Brain microvascular endothelial cell (primary cell): ENCODE data around the gene TMC5.
"Not testable (repeated sequence)": the region's sequence is repeated elsewhere in the genome, so short reads cannot be mapped to it uniquely, and the experiment has no call there.

ENCODE experiments used
- DNase-seq: peaks from one replicate; pipeline ENCODE4 v3.0.0-alpha.2; 2020
- H3K27ac ChIP-seq: fragments of 250-450 bp; sonication (Bioruptor Pico); 2 replicates; pipeline ENCODE4 v1.5.1; 2020; ENCODE audit warnings: mild to moderate bottlenecking, moderate library complexity
- H3K27me3 ChIP-seq: fragments of 250-450 bp; sonication (Bioruptor Pico); replicated peaks from 2 replicates; pipeline ENCODE4 v1.5.1; 2020; ENCODE audit warnings: mild to moderate bottlenecking
- H3K36me3 ChIP-seq: fragments of 250-450 bp; sonication (Bioruptor Pico); replicated peaks from 2 replicates; pipeline ENCODE4 v1.5.1; 2020; ENCODE audit warnings: mild to moderate bottlenecking
- H3K4me3 ChIP-seq: 2 replicates; pipeline ENCODE4 v1.5.1; 2011; ENCODE audit warnings: low read depth, mild to moderate bottlenecking, control low read depth, low read length, moderate library complexity
- in situ Hi-C: cut with HindIII; loops from 2 replicates; pipeline ENCODE4 v1.10.0; 2017; ENCODE audit warnings: low sequenced_read_pairs, low pct_ligation_motif_present
- TF ChIP-seq, protein P1 (sequence below): IDR thresholded peaks from 2 replicates; pipeline ENCODE4 v1.5.1; 2011; ENCODE audit warnings: low read depth, mild to moderate bottlenecking, moderate library complexity, low read length, control low read depth, inconsistent platforms; ENCODE audit errors: missing control alignments

Gene TMC5

DNA sequence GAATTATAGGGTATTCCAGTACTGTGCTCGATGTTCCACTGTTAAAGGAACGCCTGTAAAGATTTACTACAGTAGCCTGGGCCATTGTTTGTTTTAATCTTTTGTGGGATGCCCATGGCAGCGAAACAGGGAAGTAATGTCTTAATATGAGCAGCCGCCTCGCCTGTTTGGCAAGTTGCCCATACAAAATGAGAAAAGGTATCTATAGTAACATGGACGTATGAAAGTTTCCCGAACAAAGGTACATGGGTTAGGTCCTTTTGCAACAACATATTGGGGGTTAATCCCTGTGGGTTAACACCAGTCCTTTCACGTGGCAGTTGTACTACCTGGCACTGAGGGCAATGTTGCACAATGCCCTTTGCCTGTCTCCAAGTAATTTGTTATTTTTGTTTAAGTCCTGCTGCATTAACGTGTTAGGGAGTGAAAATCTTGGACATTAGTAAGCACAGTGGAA is 21.1 kb upstream of the TMC5 start:
- no peaks in the 10 kb centered on the region for H3K27me3 ChIP-seq
- in situ Hi-C loops = no loop called here
- DNase-seq = no peak
- H3K27ac ChIP-seq = no peak overlapping the region
- TF ChIP-seq, protein P1, sequence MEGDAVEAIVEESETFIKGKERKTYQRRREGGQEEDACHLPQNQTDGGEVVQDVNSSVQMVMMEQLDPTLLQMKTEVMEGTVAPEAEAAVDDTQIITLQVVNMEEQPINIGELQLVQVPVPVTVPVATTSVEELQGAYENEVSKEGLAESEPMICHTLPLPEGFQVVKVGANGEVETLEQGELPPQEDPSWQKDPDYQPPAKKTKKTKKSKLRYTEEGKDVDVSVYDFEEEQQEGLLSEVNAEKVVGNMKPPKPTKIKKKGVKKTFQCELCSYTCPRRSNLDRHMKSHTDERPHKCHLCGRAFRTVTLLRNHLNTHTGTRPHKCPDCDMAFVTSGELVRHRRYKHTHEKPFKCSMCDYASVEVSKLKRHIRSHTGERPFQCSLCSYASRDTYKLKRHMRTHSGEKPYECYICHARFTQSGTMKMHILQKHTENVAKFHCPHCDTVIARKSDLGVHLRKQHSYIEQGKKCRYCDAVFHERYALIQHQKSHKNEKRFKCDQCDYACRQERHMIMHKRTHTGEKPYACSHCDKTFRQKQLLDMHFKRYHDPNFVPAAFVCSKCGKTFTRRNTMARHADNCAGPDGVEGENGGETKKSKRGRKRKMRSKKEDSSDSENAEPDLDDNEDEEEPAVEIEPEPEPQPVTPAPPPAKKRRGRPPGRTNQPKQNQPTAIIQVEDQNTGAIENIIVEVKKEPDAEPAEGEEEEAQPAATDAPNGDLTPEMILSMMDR = no peak
- H3K4me3 ChIP-seq = no peak overlapping the region
- H3K36me3 ChIP-seq = no peaks in the 10 kb centered on the region

DNA sequence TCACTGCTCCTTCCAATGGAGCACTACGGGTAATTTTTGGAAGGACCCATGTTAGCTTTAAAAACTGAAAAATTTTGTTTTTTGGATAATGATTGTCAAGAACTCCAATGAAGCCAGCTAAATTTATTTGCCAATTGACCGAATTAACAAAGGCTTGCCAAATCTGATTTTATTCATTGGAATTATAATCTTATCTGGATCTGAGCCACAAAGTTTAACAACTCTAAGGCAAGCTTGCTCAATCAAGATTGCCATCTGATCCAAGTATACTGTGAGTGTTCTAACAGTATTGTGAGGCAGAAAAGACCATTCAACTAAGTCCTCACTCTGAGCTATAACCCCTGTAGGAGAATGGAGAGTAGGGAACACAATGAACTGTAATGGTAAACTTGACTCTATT is 20.3 kb upstream of the TMC5 start:
- H3K4me3 ChIP-seq, in situ Hi-C loops: not testable (repeated sequence)

DNA sequence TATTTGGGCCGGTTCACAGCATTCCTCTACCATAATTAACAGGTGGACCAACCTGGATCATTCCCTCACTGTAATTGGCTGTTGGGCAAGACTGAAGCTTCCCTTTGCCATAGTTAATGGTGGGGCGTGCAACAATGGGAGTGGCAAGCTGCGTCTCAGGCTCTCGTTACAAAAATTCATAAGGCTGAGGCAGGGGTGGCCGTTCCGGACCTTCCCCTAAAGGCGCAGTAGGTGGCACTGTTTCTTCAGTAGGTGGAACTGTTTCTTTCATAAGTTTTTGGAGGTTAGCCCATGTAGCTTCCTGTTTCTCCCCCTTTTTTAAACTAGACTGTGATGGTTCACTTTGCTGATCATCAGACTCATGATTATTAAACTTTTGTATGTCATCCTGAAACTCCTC is 17.0 kb upstream of the TMC5 start:
- H3K27ac ChIP-seq = no peak overlapping the region
- H3K4me3 ChIP-seq = no peak overlapping the region
- in situ Hi-C loops = no loop called here
- no peaks in the 10 kb centered on the region for H3K27me3 ChIP-seq
- DNase-seq = no peak
- no peaks in the 10 kb centered on the region for H3K36me3 ChIP-seq
- TF ChIP-seq, protein P1 = no peak

More for the DNA sequence above, 20.3 kb upstream of the TMC5 start:
- not testable (repeated sequence) for H3K36me3 ChIP-seq, DNase-seq, H3K27me3 ChIP-seq, H3K27ac ChIP-seq

DNA sequence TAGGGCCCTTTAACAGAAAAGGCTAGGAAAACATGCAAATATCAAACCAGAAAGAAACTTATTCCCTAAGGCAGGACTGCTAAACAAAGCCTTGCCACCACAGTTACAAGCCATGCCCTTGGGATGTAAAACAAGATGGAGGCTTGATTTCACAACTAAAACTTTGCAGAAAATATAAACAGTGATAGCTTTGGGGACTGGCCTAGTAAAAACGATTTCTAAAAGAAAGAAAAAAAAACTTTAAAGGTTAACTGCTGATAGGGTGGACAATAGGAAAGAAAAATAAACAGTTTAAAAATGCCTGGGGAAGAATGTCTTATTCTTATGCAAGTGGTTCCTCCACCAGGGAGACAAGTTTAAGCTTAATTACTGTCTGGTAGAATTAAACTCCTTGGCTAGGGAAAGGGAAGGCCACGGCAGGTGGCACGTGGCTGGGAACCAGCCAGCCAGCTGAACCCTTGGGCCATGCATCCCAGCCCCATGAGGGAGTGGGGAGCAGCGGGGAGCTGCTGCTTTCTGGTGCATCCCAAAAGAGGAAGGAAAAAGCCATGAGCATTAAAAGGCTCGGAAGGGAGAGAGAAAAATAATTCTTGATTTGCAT is 10.7 kb upstream of the TMC5 start:
- no peak for DNase-seq
- H3K4me3 ChIP-seq = no peak overlapping the region
- no peaks in the 10 kb centered on the region for H3K36me3 ChIP-seq
- in situ Hi-C loops = no loop called here
- no peak overlapping the region for H3K27ac ChIP-seq
- H3K27me3 ChIP-seq = peaks cover 16% of the 10 kb centered on the region
- TF ChIP-seq, protein P1 = no peak

DNA sequence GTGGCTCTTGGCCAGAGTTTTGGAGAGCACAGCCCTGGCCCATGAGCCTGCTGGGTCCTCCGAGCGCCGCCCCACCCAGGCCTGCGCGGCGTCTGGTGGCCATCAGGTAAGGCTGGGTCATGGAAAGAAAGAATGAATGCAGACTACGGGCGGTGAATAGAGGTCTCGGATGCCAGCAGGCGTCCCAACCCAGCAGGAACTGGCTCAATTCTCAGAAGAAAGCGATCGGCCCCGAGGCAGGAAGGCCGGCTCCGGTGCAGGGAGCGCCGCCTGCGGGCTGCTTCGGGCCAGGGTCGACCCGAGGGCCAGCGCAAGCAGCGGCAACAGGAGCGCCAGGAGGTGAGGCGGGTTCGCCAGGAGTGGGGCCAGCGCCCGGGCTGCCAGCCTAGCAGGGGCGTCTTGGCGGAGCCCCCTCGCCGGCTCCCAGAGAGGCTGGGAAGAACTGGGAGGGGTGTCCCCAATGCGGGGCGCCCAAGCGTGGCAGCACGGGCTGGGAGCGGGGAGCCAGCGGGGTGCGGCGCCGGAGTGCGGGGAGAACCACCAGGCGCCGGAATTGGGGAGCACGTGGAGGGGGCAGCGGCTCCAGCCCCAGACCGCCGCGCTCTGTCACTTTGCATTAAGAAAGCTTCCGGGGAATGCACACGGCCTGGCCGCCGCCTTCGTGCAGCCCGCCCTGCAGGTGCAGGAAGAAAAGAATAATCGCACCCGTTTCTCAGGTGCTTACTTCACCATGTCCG is 7.1 kb upstream of the TMC5 start:
- no peaks in the 10 kb centered on the region for H3K36me3 ChIP-seq
- H3K4me3 ChIP-seq = no peak overlapping the region
- in situ Hi-C loops = no loop called here
- TF ChIP-seq, protein P1 = no peak
- DNase-seq = no peak
- peaks cover 16% of the 10 kb centered on the region for H3K27me3 ChIP-seq
- no peak overlapping the region for H3K27ac ChIP-seq

DNA sequence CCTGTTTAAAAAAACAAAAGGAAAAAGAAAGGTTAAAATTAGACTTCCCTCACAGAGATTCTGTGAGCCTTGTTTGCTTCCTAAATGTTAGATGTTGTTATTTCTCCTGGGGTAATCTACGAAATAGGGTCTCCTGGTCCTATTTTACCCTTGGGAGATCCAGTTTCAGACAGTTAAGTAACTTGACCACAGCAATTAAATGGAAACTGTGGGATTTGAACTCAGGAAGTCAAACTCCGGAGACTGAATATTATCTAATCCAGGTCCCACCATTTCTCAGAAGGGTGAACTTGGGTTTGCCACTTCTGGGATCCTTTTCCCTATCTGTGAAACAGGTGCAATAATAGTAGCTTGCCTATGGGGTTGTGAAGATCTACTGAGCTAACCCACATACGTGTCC is 6.4 kb upstream of the TMC5 start:
- H3K27ac ChIP-seq = no peak overlapping the region
- H3K36me3 ChIP-seq = no peaks in the 10 kb centered on the region
- H3K4me3 ChIP-seq = no peak overlapping the region
- no peak for DNase-seq
- TF ChIP-seq, protein P1 = no peak
- in situ Hi-C loops = no loop called here
- H3K27me3 ChIP-seq = peaks cover 16% of the 10 kb centered on the region

DNA sequence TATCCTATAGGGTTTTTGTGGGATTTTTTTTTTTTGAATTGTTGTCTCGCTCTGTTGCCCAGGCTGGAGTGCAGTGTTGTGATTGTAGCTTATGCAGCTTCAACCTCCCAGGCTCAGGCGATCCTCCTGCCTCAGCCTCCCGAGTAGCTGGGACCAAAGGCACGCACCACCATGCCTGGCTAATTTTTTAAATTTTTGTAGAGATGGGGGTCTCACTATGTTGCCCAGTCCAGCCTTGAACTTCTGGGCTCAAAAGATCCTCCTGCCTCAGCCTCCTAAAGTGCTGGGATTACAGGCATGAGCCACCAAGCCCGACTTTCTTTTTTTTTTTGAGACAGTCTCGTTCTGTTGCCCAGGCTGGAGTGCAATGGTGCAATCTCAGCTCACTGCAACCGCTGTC is 5.6 kb upstream of the TMC5 start:
- H3K36me3 ChIP-seq, H3K4me3 ChIP-seq, DNase-seq, in situ Hi-C loops, H3K27ac ChIP-seq: not testable (repeated sequence)
- peaks cover 16% of the 10 kb centered on the region for H3K27me3 ChIP-seq
